Stimulated activated CD4-positive, alpha-beta T cell treated with anti-CD3 and anti-CD28 coated beads, Interleukin-2, amount 100 ng/mL, for 48 hours (primary cell): ENCODE results near the gene POMT1.
"Not testable (repeated sequence)": the region's sequence is repeated elsewhere in the genome, so short reads cannot be mapped to it uniquely, and the experiment has no call there.

Source experiments
- DNase-seq, 2 donors: peaks; one replicate each; pipeline ENCODE4 v3.0.0-alpha.2; 2020

Gene POMT1

DNA sequence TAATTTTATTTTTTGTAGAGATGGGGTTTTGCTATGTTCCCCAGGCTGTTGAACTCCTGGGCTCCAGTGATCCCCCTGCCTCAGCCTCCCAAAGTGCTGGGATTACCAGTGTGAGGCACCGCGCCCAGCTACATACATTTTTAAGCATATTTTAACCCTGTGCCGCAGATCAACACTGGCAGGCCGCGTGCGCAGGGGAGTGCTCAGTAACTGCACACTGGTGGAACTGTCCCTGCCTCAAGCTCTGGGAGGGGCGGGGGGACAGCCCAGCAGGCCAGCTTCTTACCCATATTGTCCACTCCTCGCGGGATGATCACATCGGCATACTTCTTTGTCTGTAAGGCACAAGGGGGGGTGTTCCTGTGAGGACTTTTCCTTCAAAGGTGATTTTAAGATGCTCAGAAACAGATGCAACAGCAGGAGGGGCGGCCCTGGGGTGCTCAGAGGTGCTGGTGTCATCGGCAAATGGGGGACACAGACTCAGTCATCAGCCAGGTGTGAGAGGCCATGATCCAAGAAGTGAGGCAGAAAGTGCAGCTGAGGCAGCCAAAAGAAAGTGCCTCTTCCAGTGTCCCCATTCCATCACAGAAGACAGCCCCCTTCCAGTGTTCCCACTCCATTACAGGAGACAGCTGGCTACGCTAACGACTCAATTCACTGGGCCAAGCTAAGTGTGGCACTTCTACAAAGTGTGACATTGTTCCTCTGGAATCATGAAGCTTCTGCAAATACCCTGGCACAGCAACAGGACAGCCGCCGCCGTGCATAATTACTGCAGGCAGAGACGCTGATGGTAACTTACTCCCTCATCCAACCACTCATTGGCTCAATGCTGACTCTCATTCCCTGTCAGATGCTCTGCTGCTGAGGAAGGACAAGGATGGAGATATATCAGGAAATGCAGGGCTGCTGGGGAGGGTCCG is 23.2 kb downstream of the POMT1 start:
- DNase-seq, result no peak

- DNase-seq, result no peak
These were observed 25.5 kb downstream of the POMT1 start for GRCh38 chr9:131528186-131528585.

- DNase-seq, result no peak
These were observed 26.3 kb downstream of the POMT1 start for GRCh38 chr9:131528886-131529505.

- no peak for DNase-seq
These were observed 27.2 kb downstream of the POMT1 start for GRCh38 chr9:131529597-131530545.

DNA sequence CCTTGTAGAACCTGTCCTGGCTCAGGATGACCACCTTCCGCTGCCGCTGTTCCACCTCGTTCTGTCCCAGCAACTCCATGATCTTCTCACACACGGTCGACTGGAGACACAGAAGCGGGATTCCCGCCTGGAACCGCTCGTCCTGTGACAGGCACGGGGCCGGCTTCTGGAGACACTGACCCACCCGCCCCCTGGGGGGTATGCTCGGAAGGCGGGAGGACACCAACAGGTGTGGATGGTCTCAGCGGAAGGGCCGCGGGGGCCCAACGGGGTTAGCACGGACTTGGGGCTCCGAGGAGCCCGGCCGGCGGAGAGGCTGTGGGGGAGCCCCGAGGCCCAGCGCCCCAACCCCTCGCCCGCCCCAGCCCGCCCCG is 27.8 kb downstream of the POMT1 start:
- no peak for DNase-seq

- DNase-seq, result peak; percentile 66 to 69
These were observed 28.5 kb downstream of the POMT1 start, which contains the start of gene UCK1 for GRCh38 chr9:131530920-131531832. TSS of gene UCK1 (minus strand) at chr9:131531263. CDS start at chr9:131531174, 89 bp downstream.

DNA sequence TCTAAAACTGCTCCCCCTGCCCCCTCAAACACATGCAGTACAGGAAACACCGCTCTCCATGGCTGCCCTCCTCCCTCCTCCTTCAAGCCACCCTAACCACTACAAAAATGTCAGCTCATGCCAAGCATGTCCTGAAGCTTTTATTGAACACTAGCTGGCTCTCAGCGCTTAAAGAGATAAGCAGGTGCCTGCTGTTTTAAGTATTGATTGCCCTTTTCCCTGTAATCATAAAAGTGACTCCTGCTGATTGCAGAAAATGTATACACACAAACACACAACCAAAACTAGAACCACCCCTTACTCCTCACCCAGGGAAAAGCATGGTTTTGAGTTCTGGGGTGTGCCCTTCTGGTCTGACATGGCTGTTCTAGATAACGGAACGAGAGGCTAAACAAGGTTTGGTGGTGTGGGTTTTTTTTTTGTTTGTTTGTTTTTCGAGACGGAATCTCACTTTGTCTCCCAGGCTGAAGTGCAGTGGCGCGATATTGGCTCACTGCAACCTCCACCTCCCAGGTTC is 32.1 kb downstream of the POMT1 start:
- DNase-seq, result no peak

DNA sequence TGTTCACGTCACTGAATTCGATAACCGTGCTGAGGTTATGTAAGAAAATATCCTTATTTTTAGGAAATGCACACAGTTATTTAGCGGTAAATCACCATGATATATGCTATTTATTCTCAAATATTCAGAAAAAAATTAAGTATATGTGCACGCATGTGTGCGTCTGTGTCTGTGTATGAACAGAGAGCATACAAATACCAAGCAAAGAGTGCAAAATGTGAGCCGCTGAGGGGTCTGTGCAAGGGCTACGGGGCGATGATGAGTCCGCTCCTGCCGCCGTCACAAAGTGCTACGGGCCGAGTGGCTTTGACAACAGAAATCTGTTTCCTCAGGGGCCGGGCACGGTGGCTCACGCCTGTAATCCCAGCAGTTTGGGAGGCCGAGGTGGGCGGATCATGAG is 35.2 kb downstream of the POMT1 start:
- DNase-seq, result no peak

- no peak for DNase-seq
These were observed 36.7 kb downstream of the POMT1 start for GRCh38 chr9:131539223-131539923.

GRCh38 chr9:131543141-131543540 is 40.4 kb downstream of the POMT1 start:
- DNase-seq, result no peak

GRCh38 chr9:131545003-131545785 is 42.5 kb downstream of the POMT1 start, which contains the start of gene PRRT1B:
TSS of gene PRRT1B (plus strand) at chr9:131545523. CDS start at chr9:131545616, 93 bp downstream.
- DNase-seq, result no peak

DNA sequence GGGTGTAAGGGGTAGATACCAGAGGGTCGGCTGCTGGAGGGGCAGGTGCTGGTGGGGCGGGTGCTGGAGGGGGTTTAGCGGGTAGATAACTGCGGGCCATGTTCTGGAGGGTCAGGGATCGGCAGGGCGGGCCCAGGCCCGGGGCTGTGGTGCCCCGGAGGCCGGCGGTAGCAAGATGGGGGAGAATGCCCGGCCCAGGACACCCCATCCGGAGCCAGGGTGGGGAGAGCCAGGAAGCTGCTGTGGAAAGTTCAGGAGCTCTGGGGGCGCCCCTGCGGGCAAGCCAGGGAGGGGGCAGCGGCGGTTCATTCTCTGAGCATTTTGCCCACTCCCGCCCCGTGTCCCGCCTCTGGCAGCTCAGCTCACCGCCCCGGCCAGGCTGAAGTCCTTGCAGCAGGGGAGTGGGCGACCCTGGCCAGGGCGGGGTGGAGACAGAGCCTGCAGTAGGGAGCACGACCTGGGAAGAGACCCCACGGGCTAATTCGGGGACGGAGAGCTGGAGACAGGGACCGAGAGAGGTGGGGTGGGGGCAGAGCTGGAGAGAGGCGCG is 43.1 kb downstream of the POMT1 start:
- DNase-seq, result no peak

GRCh38 chr9:131546336-131547084 is 43.8 kb downstream of the POMT1 start:
- no peak for DNase-seq

- not testable (repeated sequence) for DNase-seq
These were observed 46.5 kb downstream of the POMT1 start for GRCh38 chr9:131549186-131549585.

GRCh38 chr9:131550465-131550864 is 47.7 kb downstream of the POMT1 start:
- not testable (repeated sequence) for DNase-seq

DNA sequence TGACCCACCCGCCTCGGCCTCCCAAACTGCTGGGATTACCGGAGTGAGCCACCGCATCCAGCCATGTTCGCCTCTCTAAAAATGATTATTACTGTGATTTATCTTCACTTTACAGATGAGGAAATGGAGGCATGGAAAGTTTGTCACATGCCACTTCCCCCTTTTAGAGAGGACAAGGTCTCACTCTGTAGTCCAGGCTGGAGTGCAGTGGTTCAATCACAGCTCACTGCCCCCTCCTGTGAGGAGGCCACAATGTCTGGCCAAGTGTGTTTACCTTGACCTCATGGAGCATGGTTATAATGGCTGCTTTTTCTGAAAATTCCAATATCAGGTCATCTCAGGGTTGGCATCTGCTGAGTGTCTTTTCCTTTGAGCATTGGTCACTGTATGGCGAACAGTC is 49.3 kb downstream of the POMT1 start:
- DNase-seq, result no peak

DNA sequence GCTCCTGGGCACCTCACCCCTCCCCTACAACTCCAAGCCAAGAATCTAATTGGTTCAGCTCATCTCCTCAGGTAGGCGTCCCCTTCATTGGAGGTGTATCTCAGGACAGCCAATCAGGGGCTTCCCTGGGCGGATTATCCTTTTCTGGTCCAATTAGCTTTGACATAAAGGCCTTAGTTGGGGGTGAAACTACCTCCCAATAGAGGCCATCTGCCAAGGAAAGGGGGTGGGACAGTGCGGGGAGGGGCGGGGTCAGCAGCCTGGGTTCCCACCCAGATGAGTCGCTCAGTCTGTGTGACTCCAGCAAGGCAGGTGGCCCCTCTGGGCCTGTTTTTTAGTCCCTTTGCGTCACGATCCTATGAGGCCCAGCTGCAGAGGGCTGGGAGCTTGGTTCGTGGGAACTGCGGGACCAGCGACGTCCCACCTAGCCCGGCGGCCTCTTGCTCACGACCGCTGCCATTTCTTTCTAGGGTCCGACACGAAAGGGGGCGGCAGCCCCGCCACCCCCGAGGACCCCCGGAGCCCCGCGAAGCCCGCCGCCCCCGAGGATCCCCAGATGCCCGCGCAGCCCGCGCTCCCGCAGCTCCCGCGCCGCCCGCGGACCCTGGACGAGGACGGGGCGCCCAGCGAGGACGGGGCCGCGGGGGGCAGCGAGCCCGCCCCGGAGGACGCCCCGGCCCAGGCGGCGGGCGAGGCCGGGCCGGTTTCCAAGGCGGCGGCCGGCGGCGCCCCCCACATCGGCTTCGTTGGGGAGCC is 51.5 kb downstream of the POMT1 start:
- DNase-seq, result no peak

DNA sequence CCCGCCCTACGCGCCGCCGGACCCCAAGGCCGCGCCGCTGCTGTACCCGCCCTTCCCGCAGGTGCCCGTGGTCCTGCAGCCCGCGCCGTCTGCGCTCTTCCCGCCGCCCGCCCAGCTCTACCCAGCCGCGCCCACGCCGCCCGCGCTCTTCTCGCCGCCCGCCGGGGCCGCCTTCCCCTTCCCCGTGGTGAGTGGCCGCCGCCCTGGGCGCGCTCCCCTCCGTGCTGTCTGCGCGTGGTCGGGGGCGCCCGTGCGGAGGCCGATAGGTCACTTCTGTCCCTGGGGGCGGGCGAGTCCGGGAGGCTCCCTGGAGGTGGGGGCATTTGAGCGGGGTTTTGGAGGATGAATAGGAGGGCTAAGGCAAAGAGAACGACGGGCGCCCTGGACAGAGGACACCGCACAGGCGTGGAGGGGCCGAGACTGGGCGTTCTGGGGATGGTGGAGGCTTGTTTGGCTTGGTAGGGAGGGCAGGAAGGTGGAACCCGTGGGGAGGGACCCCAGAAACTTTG is 52.2 kb downstream of the POMT1 start:
- DNase-seq, result no peak
